ENCODE measurements around the gene ZFYVE27.

The ZFYVE27 gene

DNA sequence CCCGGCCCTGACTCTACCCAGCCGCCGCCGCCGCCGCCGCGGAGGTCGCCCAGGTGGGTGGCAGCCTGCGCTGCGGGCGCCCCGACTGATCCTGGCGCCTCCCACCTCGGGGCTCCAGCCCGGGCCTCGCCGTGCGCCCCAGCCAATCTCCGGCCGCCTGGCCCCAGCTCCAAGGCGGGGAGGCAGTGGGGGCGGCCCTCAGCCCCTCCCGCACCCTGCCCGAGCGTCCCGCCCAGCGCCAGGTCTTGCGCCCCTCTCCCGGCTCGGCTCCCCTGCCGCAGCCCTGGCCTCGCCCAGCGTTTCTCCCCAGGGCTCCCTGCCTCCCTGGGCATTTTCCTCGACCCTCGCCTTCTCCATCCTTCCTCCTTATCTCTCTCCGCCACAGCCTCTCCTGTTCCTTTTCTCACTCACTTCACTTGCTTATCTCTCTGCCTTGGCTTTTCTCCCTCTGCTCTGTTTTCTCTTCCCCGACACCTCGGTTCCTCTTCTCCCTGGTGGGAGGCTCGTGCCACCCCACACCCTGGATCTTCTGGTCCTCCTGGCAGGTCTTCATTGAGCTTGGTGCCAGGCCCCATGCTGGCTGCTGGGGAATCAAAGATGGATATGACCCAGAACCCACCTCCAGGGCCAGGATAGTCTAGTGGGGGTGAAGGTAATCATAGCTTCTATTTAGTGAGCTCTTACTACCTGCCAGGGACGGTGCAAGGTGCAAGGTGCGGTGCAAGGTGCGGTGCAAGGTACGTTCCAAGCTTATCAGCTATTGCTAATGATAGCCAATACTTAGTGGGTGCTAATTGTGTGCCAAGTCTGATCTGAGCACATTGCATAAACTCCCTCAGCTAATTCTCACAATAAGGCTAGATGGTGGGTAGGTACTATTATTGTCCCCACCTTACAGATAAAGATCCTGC lies 35.2 kb downstream of the ZFYVE27 start, which contains the start of gene SFRP5:
SFRP5 (minus strand) TSS at position 87 of the 911 bp plus-strand sequence. CDS start 166 bp downstream, outside the sequence.
- DNase-seq: no peak

GRCh38 chr10:97773096-97773495 lies 36.2 kb downstream of the ZFYVE27 start:
- DNase-seq: no peak

DNA sequence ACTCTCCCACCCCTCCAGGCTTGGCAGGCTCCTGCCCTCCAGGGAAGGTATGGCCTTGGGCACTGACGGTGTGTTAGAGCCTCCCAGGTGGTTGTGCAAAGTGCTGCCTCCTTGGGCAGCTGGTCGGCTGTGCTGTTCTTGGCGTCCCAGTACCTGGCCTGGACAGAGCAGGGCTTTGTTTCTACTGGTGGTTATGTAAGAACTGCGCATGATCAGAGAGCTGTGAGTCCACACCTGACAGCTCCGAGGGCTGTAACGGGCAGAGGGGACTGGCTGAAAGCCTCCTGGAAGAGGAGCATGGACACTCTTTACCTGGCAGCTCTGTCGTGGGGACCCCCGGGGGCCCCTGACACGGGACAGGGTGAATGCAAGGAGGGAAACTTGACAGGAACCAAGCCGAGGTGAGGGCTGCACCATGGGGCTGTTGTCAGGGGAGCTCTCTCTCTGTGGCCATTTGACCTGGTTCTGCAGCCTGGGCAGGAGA lies 37.9 kb downstream of the ZFYVE27 start:
- DNase-seq: no peak

GRCh38 chr10:97777143-97777542 lies 40.2 kb downstream of the ZFYVE27 start:
- no peak for DNase-seq

DNA sequence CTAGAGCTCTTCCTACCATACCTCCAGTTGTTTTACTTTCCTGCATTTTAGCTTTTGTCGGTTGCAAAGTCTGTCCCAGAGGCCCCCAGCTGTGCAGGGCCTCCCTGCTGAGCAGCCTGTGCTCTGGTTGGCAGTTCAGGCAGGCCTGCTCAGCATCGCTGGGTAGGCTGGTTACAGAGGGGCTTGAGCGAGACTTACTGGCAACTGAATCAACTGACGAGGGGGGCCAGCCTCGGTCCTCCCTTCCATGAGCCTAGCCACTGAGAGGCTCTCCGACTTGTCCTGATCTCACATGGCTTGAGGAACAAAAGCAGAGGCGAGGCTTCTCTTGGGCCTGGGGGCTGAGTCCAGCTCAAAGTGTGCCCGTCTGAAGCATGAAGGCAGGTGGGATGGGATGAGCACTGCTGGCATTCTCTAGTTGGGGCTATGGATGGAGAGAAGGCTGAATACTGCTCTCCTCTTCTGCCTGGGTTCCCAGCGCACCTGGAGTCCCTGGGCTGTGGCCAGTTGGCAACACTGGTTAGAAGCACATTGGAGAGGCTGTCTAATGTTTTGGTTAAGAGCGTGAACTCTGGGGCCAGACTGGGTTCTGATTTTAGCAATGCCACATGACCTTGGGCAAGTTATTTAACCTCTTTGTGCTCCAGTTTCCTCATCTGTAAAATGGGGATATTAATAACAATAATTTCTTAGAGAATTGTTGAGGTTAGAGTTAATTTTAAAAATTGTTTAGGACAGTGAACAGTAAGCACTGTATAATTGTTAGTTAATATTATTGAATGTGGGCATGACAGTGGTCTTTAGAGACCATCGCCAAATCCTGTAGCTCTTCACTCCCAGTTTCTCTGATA lies 41.7 kb downstream of the ZFYVE27 start:
- DNase-seq: no peak

- DNase-seq: no peak
These were observed 42.6 kb downstream of the ZFYVE27 start for GRCh38 chr10:97779492-97779891.

- no peak for DNase-seq
These were observed 43.0 kb downstream of the ZFYVE27 start for GRCh38 chr10:97779975-97780374.

GRCh38 chr10:97780841-97781617 lies 44.1 kb downstream of the ZFYVE27 start:
- DNase-seq: no peak

DNA sequence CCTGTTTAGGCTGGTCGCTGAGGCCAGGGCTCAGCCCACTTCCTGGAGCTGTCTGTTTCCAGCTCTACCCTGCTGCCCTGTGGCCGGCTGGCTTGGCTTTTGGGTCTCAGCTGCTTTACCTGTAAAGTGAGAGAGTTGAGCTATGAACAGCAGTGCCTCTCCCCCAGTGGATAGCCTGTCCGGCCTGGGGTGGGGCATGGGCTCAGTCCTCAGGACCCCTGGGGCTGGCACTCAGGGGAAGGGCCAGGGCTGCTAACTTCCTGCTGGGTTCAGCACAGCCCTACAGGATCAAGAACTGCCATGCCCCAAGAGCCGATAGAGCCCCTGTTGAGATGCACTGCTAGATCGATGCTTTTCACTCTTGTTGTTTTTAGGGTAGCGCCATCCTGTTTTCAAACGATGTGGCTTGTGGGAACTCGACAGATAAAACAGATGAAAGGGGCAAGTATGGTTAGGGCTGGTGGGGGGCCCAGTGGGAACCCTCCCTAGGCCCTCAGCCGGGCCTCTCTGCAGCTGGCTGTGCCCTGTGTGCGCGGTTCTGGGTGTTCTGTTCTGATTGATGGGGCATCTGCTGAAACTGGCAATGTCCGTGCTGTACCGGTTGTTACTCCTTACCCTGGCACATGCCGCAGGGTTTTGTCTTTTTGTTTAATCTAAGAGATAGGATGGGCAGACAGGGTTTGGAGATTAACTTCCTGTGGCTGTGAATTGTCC lies 44.8 kb downstream of the ZFYVE27 start:
- DNase-seq: no peak

DNA sequence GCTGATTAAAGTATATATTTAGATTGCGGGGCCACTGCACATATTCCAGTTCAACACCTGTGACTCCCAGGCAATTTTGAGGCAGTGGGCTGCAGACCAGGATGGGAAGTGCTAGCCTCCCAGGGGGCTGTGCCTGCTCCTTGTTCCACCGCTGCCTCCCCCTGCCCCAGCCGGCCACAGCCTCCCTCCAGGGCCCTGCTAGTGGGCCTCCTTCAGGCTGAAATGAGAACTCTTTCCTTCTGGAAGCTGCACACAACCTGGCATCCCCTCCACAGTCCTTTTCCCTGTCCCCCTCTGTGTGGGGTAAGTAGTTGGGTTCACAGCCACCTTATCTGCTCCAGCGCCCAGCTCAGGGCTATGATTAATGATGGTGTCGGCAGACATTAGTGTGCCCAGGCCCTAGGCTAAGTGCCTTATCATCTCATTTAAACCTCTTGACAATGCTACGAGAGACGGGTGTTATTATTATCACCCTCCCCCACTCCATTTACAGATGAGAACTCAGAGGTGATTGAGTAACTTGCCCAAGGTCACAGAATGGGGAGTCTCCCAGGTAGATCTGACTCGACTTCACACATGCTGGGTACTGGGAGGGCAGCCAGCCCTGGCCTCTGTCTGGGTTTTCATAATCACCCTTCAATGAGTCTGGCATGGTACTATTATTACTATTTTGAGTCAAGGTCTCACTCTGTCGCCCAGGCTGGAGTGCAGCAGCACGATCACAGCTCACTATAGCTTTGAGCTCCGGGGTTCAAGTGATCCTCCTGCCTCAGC lies 45.7 kb downstream of the ZFYVE27 start:
- DNase-seq: no peak

GRCh38 chr10:97784200-97784810 lies 47.4 kb downstream of the ZFYVE27 start:
- DNase-seq: no peak

DNA sequence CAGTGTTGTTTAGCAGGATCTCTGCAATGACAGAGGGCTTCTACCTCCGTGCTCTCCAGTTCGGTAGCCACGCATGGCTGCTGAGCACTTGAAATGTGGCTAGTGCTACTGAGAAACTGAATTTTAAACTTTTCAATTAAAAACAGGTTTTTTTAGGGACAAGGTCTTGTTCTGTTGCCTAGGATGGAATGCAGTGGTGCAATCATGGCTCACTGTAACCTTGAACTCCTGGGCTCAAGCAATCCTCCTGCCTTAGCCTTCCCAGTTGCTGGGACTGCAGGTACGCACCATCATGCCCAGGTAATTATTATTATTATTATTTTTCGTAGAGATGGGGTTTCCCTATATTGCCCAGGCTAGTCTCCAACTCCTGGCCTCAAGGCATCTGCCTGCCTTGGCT lies 48.3 kb downstream of the ZFYVE27 start:
- DNase-seq: no peak

GRCh38 chr10:97785731-97786130 lies 48.8 kb downstream of the ZFYVE27 start:
- DNase-seq: no peak

DNA sequence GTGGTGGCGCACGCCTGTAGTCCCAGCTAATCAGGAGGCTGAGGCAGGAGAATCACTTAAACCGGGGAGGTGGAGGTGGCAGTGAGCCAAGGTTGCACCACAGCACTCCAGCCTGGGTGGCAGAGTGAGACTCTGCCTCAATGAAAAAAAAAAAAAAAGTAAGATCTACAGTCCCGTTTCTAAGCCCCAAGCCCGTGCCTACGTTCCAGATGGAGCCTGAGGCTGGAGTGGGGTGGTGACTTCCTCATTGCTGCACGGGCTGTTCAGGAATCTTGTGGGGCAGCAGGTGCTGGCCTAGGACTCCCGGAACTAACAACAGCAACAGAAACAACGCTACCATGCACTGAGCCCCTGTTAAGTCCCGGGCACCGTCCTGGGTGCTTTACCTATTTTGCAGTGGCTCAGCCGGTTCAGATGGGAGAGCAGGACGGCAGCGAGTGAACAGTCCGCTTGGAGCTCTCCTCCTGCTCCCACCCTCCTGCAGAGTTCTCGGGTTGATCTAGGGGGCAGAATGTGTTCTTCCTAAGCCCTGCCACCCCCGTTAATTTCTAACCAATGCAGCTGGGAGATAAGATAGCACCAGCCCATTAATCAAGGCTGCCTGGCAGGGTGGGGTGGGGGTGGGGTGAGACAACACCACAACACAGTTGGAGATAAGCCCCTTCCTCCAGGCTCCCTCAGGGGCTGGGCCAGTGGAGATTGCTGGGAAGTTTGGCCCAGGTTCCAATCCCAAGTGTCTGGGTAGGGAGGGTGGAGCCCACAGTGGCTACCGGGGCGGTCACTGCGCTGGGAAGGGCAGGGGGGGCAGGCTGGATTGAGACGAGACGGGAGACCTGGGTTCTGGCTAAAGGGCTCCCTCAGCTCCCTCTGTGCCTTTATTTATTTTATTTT lies 51.9 kb downstream of the ZFYVE27 start:
- no peak for DNase-seq

DNA sequence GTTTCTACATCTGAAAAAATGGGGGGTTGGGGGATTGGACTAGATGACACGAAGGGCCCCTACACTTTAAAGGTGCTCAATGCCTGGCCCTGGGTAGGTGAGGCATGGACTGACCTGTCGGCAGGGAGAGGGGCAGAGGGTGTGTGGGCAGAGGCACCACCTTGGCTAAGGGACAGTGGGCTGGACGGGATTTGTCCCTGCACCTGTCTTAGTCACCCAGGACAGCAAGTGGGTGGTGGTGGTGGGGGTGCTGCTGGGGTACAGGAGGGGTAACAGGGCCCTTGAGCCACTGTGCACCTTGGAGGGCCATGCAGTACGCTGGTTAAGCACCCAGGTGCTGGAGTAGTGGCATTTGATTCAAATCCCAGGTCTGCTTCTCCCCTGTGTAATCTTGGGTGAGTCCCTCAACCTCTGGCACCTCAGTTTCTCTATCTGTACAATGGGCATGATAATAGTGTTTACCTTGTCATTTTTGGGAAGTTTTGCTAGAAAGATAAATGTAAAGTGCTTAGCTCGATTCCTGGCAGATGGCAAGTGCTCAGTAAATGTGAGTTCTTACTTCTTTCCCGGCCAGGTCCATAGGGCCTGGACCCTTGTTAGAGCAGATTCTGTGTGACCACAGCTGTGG lies 53.0 kb downstream of the ZFYVE27 start:
- DNase-seq: no peak

- DNase-seq: peak; percentile 70
These were observed 55.1 kb downstream of the ZFYVE27 start for GRCh38 chr10:97791824-97792721.

- no peak for DNase-seq
These were observed 59.0 kb downstream of the ZFYVE27 start for GRCh38 chr10:97795886-97796285.

DNA sequence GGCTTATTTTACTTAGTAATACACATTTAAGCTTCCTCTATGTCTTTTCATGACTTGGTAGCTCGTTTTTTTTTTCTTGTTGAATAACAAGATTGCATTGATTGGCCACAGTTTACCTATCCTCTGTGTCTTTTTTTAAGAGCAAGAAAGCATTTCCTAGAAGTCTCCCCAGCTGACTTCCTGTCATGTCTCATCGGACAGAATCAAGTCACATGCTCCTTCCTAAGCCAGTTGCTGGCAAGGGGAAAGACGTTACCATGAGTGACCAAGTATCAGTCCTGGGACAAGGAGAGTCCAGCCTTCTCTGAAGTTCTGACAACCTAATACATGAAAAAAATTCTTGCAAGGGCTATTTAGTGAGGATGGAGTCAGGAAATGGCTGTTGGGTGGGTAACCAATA lies 59.7 kb downstream of the ZFYVE27 start:
- no peak for DNase-seq

Data from activated CD4-positive, alpha-beta T cell treated with anti-CD3 and anti-CD28 coated beads, Interleukin-2, amount 50 U/mL, for 1 hour (primary cell).